Trophoblast cell (in vitro differentiated cells and primary cell): ENCODE measurements around the gene MAP2K6.

Experiments used
- DNase-seq, 2 donors: peaks; one replicate each; pipeline ENCODE4 v3.0.0-alpha.2; 2016
- H2AFZ ChIP-seq: 2 replicates; pipeline ENCODE4 v1.6.1; 2013; ENCODE audit warnings: low read length, moderate library complexity, mild to moderate bottlenecking; ENCODE audit not compliant: insufficient read depth, poor library complexity
- H2AK5ac ChIP-seq: 2 replicates; pipeline ENCODE4 v1.6.1; 2013; ENCODE audit warnings: mild to moderate bottlenecking, low read length
- H2BK120ac ChIP-seq: 2 replicates; pipeline ENCODE4 v1.6.1; 2013; ENCODE audit warnings: low read length, mild to moderate bottlenecking, moderate library complexity; ENCODE audit not compliant: insufficient read depth, poor library complexity
- H2BK12ac ChIP-seq: 2 replicates; pipeline ENCODE4 v1.6.1; 2013; ENCODE audit warnings: mild to moderate bottlenecking, low read length, moderate library complexity
- H2BK5ac ChIP-seq: 2 replicates; pipeline ENCODE4 v1.6.1; 2013; ENCODE audit warnings: low read length, low read depth, moderate library complexity, mild to moderate bottlenecking; ENCODE audit not compliant: poor library complexity
- H3K14ac ChIP-seq: 2 replicates; pipeline ENCODE4 v1.6.1; 2013; ENCODE audit warnings: mild to moderate bottlenecking, low read length
- H3K18ac ChIP-seq: 2 replicates; pipeline ENCODE4 v1.6.1; 2013; ENCODE audit warnings: mild to moderate bottlenecking, low read length
- H3K23ac ChIP-seq: 2 replicates; pipeline ENCODE4 v1.6.1; 2013; ENCODE audit warnings: low read length
- H3K27ac ChIP-seq: 2 replicates; pipeline ENCODE4 v1.5.1; 2013; ENCODE audit warnings: low read depth, mild to moderate bottlenecking, inconsistent platforms, low read length, moderate library complexity
- H3K27me3 ChIP-seq: 2 replicates; pipeline ENCODE4 v1.6.1; 2013; ENCODE audit warnings: inconsistent platforms, mild to moderate bottlenecking, low read length, moderate library complexity; ENCODE audit not compliant: insufficient read depth
- H3K36me3 ChIP-seq, 2 experiments: 1 replicate in 1 of 2; 2 replicates in 1 of 2; pipeline ENCODE4 v1.6.1; 2013; ENCODE audit warnings: low read length in 2 of 2, mild to moderate bottlenecking in 2 of 2, moderate library complexity in 1 of 2; ENCODE audit not compliant: insufficient read depth in 2 of 2, control insufficient read depth in 1 of 2
- H3K4ac ChIP-seq: 2 replicates; pipeline ENCODE4 v1.6.1; 2013; ENCODE audit warnings: low read depth, mild to moderate bottlenecking, low read length, moderate library complexity
- H3K4me1 ChIP-seq, 2 experiments: 1 replicate in 1 of 2; 2 replicates in 1 of 2; pipeline ENCODE4 v1.6.1; 2013; ENCODE audit warnings: low read length in 2 of 2, mild to moderate bottlenecking in 2 of 2, moderate library complexity in 1 of 2; ENCODE audit not compliant: insufficient read depth in 2 of 2, control insufficient read depth in 1 of 2
- H3K4me2 ChIP-seq: 2 replicates; pipeline ENCODE4 v1.6.1; 2013; ENCODE audit warnings: inconsistent platforms, mild to moderate bottlenecking, low read length, moderate library complexity
- H3K4me3 ChIP-seq: 2 replicates; pipeline ENCODE4 v1.5.1; 2013; ENCODE audit warnings: mild to moderate bottlenecking, low read depth, low read length, inconsistent platforms
- H3K79me1 ChIP-seq: one replicate; pipeline ENCODE4 v1.6.1; 2013; ENCODE audit warnings: low read length
- H3K79me2 ChIP-seq: 2 replicates; pipeline ENCODE4 v1.6.1; 2013; ENCODE audit warnings: low read length, mild to moderate bottlenecking; ENCODE audit not compliant: control insufficient read depth, insufficient read depth, poor library complexity
- H3K9ac ChIP-seq: 2 replicates; pipeline ENCODE4 v1.6.1; 2013; ENCODE audit warnings: mild to moderate bottlenecking, low read length
- H3K9me3 ChIP-seq: 2 replicates; pipeline ENCODE4 v1.6.1; 2013; ENCODE audit warnings: low read depth, mild to moderate bottlenecking, control low read depth, inconsistent platforms, low read length; ENCODE audit not compliant: insufficient read depth
- H4K12ac ChIP-seq: 2 replicates; pipeline ENCODE4 v1.6.1; 2013; ENCODE audit warnings: low read depth, mild to moderate bottlenecking, low read length, moderate library complexity
- H4K8ac ChIP-seq: 2 replicates; pipeline ENCODE4 v1.6.1; 2013; ENCODE audit warnings: low read depth, mild to moderate bottlenecking, low read length, moderate library complexity
- H4K91ac ChIP-seq: one replicate; pipeline ENCODE4 v1.6.1; 2013; ENCODE audit warnings: low read depth, mild to moderate bottlenecking, low read length, moderate library complexity
- WGBS: extraction: QIAGEN DNeasy Blood & Tissue Kit; methylation state at CpG from one replicate; pipeline ENCODE4 v1.1.7; 2013; ENCODE audit warnings: missing lambda C conversion rate; ENCODE audit not compliant: insufficient read length, insufficient coverage; ENCODE audit errors: extremely low coverage; 5-methylcytosine and 5-hydroxymethylcytosine counted together

The MAP2K6 gene

DNA sequence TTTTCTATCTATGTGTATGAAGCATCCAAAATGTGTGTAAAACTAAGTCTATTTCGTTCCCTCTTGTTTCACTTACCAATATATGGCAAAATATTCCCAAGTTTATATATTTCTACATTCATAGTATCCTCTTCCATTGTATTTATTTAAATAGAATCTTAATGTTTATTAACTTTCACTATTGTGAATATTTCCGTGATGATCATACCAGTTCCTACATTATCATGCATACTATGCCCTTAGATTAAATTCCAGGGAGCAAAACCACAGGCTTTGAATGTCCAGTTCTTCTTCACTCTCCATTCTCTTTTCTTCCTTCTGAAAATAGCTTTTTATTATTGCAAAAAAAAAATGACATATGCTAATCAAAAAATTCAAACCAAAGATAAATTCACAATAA, 4.0 kb downstream of the MAP2K6 start:
- Histone ChIP-seq H3K4me2 (no peak overlapping the region), H3K23ac (no peak overlapping the region), H3K9ac (no peak overlapping the region), H3K4ac (no peak overlapping the region), H2BK5ac (no peak overlapping the region), H3K14ac (no peak overlapping the region), H3K79me1 (no peaks in the 10 kb centered on the region), H4K8ac (no peak overlapping the region), H2AFZ (no peak overlapping the region), H3K4me1 (no peaks in the 10 kb centered on the region), H3K79me2 (no peaks in the 10 kb centered on the region), H3K27me3 (no peaks in the 10 kb centered on the region), H4K12ac (no peak overlapping the region), H4K91ac (no peak overlapping the region), H3K27ac (no peak overlapping the region), H3K36me3 (no peaks in the 10 kb centered on the region), H3K4me3 (no peak overlapping the region), H2BK120ac (no peak overlapping the region), H2BK12ac (no peak overlapping the region), H2AK5ac (no peak overlapping the region), H3K9me3 (no peaks in the 10 kb centered on the region), H3K18ac (no peak overlapping the region)
- DNase-seq: no peak
- no CpG with 5 or more reads among the region's 2 CpGs for WGBS

DNA sequence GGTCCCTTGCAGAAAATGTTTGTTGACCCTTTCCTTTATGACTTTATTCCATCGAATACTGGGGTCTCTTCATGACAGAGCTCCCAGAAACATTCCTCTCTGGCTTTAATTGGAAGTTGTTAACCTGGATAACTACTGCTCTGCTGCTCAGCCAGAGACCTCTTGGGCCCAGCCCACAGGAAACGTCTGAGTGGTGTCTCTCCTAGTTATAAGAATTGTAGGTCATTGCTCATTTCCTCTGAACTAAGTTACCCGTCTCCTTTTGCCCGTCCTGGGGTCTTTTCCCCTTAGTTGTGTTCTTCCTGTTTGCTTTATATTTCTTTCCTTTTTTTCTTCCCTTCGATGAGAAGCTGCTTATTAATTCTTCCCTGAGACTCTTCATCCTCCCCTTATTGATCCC, 9.0 kb downstream of the MAP2K6 start:
- Histone ChIP-seq H3K14ac (no peak overlapping the region), H3K4me2 (no peak overlapping the region), H3K79me1 (no peaks in the 10 kb centered on the region), H4K8ac (no peak overlapping the region), H4K12ac (no peak overlapping the region), H3K9me3 (no peaks in the 10 kb centered on the region), H3K27me3 (no peaks in the 10 kb centered on the region), H3K79me2 (no peaks in the 10 kb centered on the region), H2AFZ (no peak overlapping the region), H2BK12ac (no peak overlapping the region), H3K9ac (no peak overlapping the region), H3K27ac (no peak overlapping the region), H4K91ac (no peak overlapping the region), H3K23ac (no peak overlapping the region), H2BK5ac (no peak overlapping the region), H2AK5ac (no peak overlapping the region), H3K18ac (no peak overlapping the region), H2BK120ac (no peak overlapping the region), H3K4me1 (no peaks in the 10 kb centered on the region), H3K36me3 (no peaks in the 10 kb centered on the region), H3K4me3 (no peak overlapping the region), H3K4ac (no peak overlapping the region)
- no CpG with 5 or more reads among the region's 5 CpGs for WGBS
- DNase-seq: no peak

DNA sequence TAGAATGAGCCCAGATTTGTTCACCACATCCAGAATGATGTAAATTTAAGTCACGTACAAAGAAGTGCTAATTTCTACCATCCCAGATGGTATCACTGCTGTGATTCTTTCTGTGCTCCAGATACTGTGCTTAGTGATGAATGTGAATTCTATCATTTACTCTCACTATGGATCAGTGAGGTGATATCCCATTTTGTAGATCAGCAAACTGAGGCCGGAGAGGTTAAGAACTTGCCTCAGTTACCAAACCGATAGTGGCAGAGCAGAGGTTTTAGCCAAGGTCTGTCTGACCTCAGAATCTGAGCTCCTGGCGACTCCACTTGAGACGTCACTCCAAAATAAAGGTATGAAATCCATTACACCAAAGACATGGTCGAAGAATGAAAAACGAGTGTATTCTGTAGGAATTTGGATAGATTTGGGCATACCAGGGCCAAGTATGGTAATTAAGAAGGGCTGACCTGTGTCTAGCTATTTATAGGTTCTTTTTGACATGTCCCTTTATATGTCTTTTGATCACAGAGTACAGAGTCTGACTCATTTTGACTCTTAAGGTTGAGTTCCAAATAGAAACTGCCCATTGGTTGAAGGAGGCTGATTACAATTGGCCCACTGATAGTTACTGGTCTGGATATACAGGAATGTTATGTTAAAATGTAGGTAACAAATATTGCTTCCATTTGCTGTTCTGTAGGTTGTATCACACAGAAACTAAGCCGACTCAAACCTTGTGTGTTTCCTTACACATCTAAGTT, 10.0 kb downstream of the MAP2K6 start:
- H2BK5ac ChIP-seq: no peak overlapping the region
- H4K91ac ChIP-seq: no peak overlapping the region
- H4K12ac ChIP-seq: no peak overlapping the region
- no peak overlapping the region for H3K14ac ChIP-seq
- no peak for DNase-seq
- no peak overlapping the region for H3K9ac ChIP-seq
- H3K79me1 ChIP-seq: peaks cover 2% of the 10 kb centered on the region
- no peak overlapping the region for H3K4me2 ChIP-seq
- no peak overlapping the region for H2BK12ac ChIP-seq
- H3K4ac ChIP-seq: no peak overlapping the region
- H3K36me3 ChIP-seq: no peaks in the 10 kb centered on the region
- no peaks in the 10 kb centered on the region for H3K9me3 ChIP-seq
- H3K18ac ChIP-seq: no peak overlapping the region
- H4K8ac ChIP-seq: no peak overlapping the region
- no peak overlapping the region for H3K23ac ChIP-seq
- no peak overlapping the region for H2BK120ac ChIP-seq
- no CpG with 5 or more reads among the region's 8 CpGs for WGBS
- no peaks in the 10 kb centered on the region for H3K27me3 ChIP-seq
- no peak overlapping the region for H2AK5ac ChIP-seq
- H3K4me3 ChIP-seq: no peak overlapping the region
- no peaks in the 10 kb centered on the region for H3K79me2 ChIP-seq
- H3K27ac ChIP-seq: no peak overlapping the region
- no peak overlapping the region for H2AFZ ChIP-seq
- no peaks in the 10 kb centered on the region for H3K4me1 ChIP-seq

DNA sequence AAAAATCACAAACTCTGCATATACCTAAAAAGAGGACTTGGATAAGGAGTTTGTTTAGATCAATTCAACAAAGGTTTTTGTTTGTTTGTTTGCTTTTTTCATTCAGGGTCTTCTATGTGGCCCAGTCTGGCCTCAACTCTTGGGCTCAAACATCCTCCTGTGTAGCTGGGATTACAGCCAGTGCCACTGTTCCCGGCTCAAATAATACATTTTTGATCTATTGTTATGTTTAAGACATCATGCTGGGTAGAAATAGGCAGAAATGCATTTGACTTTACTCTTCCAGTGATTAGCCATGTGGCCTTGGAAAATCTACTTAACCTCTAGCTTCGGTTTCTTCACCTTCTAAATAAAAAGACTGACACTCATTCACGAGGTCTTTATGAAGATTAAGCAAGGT, 11.5 kb downstream of the MAP2K6 start:
- H2AFZ ChIP-seq: no peak overlapping the region
- H3K4me1 ChIP-seq: peaks cover 0 to 2% of the 10 kb centered on the region in 2 experiments
- H3K9me3 ChIP-seq: no peaks in the 10 kb centered on the region
- DNase-seq: no peak
- H4K91ac ChIP-seq: no peak overlapping the region
- H2BK12ac ChIP-seq: no peak overlapping the region
- H4K12ac ChIP-seq: no peak overlapping the region
- no peak overlapping the region for H4K8ac ChIP-seq
- no CpG with 5 or more reads among the region's 3 CpGs for WGBS
- no peak overlapping the region for H3K4me2 ChIP-seq
- H3K23ac ChIP-seq: no peak overlapping the region
- H3K4ac ChIP-seq: no peak overlapping the region
- H3K79me2 ChIP-seq: no peaks in the 10 kb centered on the region
- peaks cover 5% of the 10 kb centered on the region for H3K79me1 ChIP-seq
- H3K9ac ChIP-seq: no peak overlapping the region
- H3K14ac ChIP-seq: no peak overlapping the region
- no peak overlapping the region for H3K4me3 ChIP-seq
- H2BK120ac ChIP-seq: no peak overlapping the region
- H3K18ac ChIP-seq: no peak overlapping the region
- no peak overlapping the region for H2BK5ac ChIP-seq
- no peaks in the 10 kb centered on the region for H3K36me3 ChIP-seq
- H3K27me3 ChIP-seq: no peaks in the 10 kb centered on the region
- H3K27ac ChIP-seq: no peak overlapping the region
- H2AK5ac ChIP-seq: no peak overlapping the region
